Activated CD8-positive, alpha-beta memory T cell treated with anti-CD3 and anti-CD28 coated beads, Interleukin-2, amount 50 U/mL, for 4 hours (primary cell): ENCODE data around the gene ZDHHC1.

Experiments
- DNase-seq: peaks from one replicate; pipeline ENCODE4 v3.0.0-alpha.2; 2020

Gene ZDHHC1

DNA sequence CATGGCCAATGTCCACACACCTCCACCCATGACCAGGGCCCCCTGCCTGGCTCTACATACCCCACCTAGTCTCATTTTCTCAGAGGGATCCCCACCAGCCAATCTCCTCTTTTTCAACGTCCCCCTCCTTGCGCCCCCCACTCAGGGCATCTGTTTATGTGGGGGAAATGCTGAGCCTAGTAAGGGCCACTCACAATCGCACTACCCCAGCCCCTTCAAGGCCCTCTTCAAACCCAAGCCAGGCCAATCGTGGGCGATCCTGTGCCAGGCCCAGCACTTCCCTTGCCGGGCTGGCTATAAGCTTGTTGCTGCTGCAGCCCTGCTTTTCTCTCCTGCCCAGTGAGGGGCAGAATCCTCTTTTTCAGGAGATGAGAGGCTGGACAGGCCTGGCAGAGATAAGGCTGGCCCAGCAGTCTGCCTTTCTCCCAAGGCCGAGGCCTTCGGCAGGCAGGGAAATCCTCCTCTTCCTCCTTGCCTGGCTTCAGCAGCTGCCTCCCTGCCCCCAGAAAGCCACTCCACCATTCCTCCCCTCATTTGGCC, 30.8 kb upstream of the ZDHHC1 start:
- no peak for DNase-seq

DNA sequence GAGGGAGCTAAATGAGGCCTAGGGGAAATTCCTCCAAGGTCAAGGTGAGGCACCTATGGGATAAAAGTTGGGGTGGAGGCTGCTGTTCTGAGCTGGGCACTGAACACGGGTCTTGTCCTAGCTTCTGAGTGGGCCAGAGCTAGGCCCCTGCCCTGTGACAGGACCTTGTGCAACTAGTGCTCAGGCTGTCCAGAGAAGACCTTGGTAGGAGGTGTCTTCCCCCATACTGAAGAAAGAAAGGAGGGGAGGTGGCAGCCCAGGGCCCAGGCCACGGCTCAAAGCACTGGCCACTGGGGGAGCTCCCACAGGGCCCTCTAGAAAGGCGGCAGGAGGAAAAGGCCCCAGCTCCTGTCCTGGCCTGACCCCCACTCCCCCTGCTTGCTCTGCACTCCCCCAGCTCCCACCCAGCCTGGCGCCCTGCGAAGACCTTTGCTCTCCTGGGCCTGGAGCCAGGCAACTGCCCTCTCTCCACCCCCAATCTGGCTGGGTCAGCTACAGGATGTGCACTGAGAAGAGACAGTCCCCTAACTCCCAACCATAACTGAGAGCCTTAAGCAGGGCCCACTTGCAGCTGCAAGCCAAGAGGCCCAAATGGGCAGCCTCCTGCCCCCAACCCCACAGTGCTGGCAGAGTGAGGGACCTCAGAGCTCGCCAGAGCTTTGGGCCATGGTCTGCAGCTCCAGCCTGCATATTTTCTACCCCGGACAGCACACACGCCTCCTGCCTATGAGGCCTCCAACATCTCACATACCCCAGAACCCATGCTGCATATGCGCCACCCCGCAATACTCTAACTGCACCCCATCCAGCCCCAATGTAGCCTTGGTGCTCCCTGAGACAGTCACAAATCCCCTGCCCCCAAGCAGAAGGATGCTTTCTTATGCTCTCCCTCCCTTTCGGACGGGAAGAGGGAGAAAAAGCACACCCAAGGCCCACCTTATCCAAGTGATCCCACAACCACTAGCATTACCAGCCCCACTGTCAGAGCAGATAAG, 29.9 kb upstream of the ZDHHC1 start:
- no peak for DNase-seq

GRCh38 chr16:67445441-67445912, 29.2 kb upstream of the ZDHHC1 start:
- DNase-seq = no peak

DNA sequence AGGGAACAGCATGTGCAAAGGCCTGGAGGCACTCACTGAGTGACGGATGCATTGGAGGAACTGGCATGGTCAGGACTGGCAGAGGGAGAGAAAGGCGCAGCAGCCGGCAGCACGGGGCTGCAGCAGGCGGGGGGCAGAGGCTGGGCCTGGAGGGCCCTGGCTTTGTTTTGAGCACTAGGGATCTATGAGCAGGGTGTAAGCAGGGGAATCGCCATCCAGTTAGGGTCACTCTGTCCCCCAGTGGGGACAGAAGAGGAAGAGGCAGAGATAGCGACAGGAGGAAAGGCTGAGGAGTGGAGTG, 28.8 kb upstream of the ZDHHC1 start:
- DNase-seq = no peak

GRCh38 chr16:67444259-67445125, 28.2 kb upstream of the ZDHHC1 start:
- DNase-seq = no peak

GRCh38 chr16:67443265-67443664, 27.0 kb upstream of the ZDHHC1 start:
- no peak for DNase-seq

DNA sequence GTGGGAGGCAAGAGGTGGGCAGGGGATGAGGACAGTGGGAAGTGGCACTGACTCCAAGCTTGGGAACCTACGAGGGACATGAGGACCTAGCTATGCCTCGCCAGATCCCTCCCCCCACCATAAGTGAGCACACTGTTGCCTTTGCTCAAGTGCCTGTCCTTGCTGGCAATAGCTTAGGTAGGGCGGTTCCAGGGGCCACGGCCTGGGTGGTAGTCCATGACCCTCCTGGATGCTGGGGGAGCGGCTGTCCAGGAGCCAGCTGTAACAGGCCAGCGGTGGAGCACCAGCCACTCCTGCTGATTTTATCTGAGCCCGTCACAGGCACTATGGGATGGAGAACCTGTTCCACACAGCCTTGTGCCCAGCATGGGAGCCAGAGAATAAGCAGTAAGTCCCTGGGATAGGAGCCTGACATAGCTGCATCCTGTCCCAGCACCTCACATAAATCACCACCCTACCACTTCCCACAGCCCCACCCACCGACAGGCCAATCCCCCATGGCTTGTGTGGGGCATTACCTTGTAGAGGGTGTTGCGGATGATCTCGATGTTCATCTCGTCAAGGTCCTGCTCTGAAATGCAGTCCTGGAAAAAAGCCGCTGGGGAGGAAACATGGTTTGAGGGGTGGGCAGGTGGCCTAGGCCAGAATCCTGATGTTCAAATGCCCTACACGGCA, 26.4 kb upstream of the ZDHHC1 start:
- DNase-seq = no peak

DNA sequence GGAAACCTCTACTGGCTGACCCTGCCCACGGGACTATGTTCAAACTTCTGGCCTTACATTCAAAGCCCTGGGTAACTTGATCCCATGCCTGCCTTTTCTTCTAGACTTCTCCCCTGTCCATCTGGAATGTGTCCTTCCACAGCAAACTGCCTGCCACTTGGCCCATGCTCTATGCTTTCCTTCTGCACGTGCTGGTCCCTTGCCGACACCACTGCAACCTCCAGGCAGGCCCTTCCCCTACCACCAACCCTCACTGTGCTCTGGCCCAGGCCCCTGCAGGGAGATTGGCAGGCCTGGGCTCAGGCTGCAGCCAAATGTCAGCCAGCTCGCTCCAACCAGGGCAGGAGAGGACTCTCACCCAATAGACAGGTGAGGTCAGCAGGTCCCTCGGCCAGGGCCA, 25.6 kb upstream of the ZDHHC1 start:
- no peak for DNase-seq

DNA sequence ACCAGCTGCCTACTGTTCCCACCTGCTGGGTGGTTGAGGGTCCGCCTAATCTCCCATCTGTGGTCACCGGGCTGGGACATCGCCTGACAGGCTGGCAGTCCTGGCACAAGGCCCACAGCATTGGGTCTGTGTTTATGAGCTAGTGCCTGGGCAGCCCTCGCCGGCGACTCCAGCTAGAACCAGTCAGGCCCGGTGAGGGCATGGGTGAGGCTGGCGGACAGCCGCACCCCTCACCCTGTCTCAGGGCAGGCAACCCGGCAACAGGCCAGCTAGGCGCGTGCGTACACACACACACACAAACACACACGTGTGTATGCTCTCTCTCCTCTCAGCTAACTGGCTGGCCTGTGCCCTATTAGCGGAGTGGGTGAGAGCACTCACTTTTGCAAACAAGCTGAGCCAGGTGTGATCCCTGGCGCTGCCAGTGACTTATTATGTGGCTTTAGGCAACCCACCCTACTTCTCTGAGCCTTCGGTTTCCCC, 25.0 kb upstream of the ZDHHC1 start:
- DNase-seq = no peak

- DNase-seq = no peak
Measured at GRCh38 chr16:67438824-67439393, 22.6 kb upstream of the ZDHHC1 start.

- DNase-seq = no peak
Measured at GRCh38 chr16:67438098-67438791, 22.0 kb upstream of the ZDHHC1 start.

- DNase-seq = no peak
Measured at GRCh38 chr16:67437513-67437912, 21.2 kb upstream of the ZDHHC1 start.

DNA sequence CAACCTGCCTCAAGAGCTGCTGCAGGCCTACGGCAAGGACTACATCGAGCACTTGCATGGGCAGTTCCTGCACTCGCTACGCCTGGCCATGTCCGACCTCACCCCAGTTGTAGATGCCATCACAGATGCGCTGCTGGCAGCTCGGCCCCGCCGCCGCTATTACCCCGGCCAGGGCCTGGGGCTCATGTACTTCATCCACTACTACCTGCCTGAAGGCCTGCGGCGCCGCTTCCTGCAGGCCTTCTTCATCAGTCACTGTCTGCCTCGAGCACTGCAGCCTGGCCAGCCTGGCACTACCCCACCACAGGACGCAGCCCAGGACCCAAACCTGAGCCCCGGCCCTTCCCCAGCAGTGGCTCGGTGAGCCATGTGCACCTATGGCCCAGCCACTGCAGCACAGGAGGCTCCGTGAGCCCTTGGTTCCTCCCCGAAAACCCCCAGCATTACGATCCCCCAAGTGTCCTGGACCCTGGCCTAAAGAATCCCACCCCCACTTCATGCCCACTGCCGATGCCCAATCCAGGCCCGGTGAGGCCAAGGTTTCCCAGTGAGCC, 20.4 kb upstream of the ZDHHC1 start:
- no peak for DNase-seq

DNA sequence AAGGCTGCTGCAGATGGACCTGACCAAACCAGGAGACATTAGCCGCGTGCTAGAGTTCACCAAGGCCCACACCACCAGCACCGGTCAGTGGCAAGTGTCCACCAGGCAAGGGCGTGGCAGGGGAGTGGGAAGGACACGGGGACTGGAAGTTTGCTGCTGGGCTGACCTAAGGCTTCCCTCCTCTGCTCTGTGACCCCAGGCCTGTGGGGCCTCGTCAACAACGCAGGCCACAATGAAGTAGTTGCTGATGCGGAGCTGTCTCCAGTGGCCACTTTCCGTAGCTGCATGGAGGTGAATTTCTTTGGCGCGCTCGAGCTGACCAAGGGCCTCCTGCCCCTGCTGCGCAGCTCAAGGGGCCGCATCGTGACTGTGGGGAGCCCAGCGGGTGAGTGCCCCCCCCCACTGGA, 19.5 kb upstream of the ZDHHC1 start:
- DNase-seq = no peak

DNA sequence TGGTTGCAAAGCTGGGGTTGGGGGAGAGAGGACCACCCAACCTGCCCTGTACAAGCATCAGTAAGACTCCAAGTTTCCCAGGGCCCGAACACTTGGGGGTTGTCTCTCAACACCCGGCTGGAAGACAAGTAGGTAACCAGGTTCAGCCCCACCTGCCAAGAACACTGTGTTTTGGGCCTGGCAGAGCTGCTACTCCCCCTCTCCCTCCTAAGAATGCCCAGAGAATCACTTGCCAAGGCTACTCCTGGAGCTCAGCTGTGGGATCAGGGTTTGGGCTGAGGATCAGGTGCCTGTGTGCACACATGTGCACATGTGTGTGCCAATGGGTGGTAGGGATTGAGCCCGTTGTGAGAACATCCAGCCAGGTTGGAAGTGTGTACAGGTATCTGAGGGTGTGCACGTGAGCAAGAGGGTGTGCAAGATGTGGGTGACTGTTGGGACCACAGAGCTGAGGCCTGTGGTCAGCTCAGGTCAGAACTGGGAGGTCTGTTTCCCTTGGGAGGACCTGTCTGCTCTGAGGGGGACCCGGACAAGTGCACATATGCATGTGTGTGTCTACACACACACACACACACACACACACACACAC, 16.9 kb upstream of the ZDHHC1 start:
- DNase-seq = no peak

GRCh38 chr16:67432506-67432890, 16.2 kb upstream of the ZDHHC1 start:
- DNase-seq = no peak

DNA sequence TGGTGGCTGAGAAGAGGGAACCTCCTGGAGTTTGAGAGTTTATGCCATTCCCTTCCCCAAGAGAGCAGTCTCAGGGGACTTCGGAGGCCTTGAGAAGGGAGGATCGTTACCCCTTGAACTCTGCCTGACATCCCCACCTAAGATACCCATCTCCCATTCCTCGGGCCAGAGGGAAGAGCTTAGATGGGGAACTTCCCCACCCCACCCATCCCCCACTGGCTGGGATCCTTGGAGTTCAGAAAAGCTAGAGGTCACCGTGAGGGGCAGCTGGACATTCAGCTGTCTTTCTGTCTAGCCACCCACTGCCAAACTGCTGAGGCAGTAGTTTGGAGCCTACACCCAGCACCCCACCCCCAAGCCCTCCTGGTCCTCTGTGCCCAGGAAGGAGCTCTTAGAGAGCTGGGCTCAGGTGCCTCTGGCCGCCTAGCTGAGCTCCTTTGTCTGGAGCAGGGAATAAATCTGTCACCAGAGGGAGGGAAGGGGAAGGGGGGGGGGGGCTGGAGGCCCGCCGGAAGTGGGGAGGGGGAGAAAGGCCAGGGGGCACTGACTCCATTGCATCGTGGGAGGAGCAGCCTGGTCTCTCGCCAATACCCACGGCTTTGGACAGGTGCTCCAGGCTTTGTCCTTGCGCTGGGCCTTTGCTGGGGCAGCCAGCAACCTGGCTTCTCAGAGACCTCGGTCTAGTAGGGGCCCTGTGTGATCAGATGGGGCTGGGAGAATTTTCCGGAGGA, 15.7 kb upstream of the ZDHHC1 start:
- DNase-seq = no peak

GRCh38 chr16:67430977-67431774, 14.9 kb upstream of the ZDHHC1 start, which contains the start of gene HSD11B2:
HSD11B2 (plus strand) TSS chr16:67431121; CDS start chr16:67431249, 128 bp downstream.
- no peak for DNase-seq

GRCh38 chr16:67430504-67430976, 14.3 kb upstream of the ZDHHC1 start:
- DNase-seq = peak; percentile 39
